GM12891 (cell line): ENCODE results near the gene MYBPC2.

Experiments used
- PAX5 ChIP-seq: IDR thresholded peaks from 2 replicates; pipeline ENCODE4 v1.6.1; 2011; ENCODE audit warnings: low read length, moderate library complexity, mild to moderate bottlenecking; ENCODE audit not compliant: insufficient read depth, severe bottlenecking
- POLR2A ChIP-seq: IDR thresholded peaks from 2 replicates; pipeline ENCODE4 v1.6.1; 2011; ENCODE audit warnings: low read depth, low read length, control low read depth
- POLR2AphosphoS5 ChIP-seq: IDR thresholded peaks from 2 replicates; pipeline ENCODE4 v1.6.1; 2011; ENCODE audit warnings: low read depth, low read length, control low read depth
- POU2F2 ChIP-seq: IDR thresholded peaks from 2 replicates; pipeline ENCODE4 v1.6.1; 2011; ENCODE audit warnings: low read depth, mild to moderate bottlenecking, control low read depth, low read length, moderate library complexity
- SPI1 ChIP-seq: IDR thresholded peaks from 2 replicates; pipeline ENCODE4 v1.6.1; 2011; ENCODE audit warnings: low read depth, low read length, control low read depth
- TAF1 ChIP-seq: IDR thresholded peaks from 2 replicates; pipeline ENCODE4 v1.6.1; 2011; ENCODE audit warnings: low read depth, low read length, control low read depth

- TF ChIP-seq POLR2A (no peak), SPI1 (no peak), POLR2AphosphoS5 (no peak), TAF1 (no peak), PAX5 (no peak), POU2F2 (no peak)
Observed at GRCh38 chr19:50450369-50451222, 17.9 kb downstream of the MYBPC2 start.
